WERI-Rb-1 (cell line): ENCODE results near the gene PELI2.

Experiments
- DNase-seq: peaks from one replicate; pipeline ENCODE4 v3.0.0-alpha.2; 2020
- H3K27ac ChIP-seq: fragments of 250-450 bp; sonication (Bioruptor Pico); 2 replicates; pipeline ENCODE4 v1.5.1; 2020; ENCODE audit warnings: mild to moderate bottlenecking, moderate library complexity
- H3K27me3 ChIP-seq: fragments of 250-450 bp; sonication (Bioruptor Pico); 2 replicates; pipeline ENCODE4 v1.5.1; 2021; ENCODE audit warnings: mild to moderate bottlenecking, low read depth, moderate library complexity; ENCODE audit not compliant: insufficient read depth, severe bottlenecking
- H3K36me3 ChIP-seq: fragments of 250-450 bp; sonication (Bioruptor Pico); 2 replicates; pipeline ENCODE4 v1.5.1; 2020; ENCODE audit warnings: mild to moderate bottlenecking, moderate library complexity
- H3K4me3 ChIP-seq: 2 replicates; pipeline ENCODE4 v1.5.1; 2011; ENCODE audit warnings: low read depth, mild to moderate bottlenecking, control low read depth, low read length
- H3K9me3 ChIP-seq: fragments of 250-450 bp; sonication (Bioruptor Pico); 2 replicates; pipeline ENCODE4 v1.5.1; 2021; ENCODE audit warnings: mild to moderate bottlenecking, moderate library complexity; ENCODE audit not compliant: severe bottlenecking
- TF ChIP-seq, protein P1 (sequence below): IDR thresholded peaks from 2 replicates; pipeline ENCODE4 v1.5.1; 2011; ENCODE audit warnings: low read depth, mild to moderate bottlenecking, control low read depth, inconsistent platforms, low read length

PELI2 gene

DNA sequence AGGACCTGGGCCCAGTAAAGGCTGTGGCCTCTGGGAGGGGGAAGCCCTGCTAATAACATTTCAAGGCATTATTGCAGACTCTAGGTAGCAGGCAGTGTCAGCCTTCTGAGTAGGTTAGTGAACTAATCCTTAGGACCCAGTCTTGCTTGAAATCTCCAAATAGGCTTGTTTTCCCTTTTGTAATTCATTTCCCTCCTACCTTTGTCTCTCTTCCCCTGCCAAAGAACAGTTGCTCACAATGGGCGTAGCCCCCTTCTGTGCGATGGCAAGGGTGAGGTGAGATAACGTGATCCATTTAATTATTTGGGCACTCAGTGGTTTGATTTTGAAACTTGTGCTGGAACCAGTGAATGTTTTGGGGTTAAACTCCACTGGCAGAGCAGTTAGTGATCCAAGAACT lies 10.9 kb downstream of the PELI2 start:
- Histone ChIP-seq H3K36me3 (no peaks in the 10 kb centered on the region), H3K27ac (no peak overlapping the region), H3K27me3 (no peaks in the 10 kb centered on the region), H3K4me3 (no peak overlapping the region), H3K9me3 (no peaks in the 10 kb centered on the region)
- TF ChIP-seq, protein P1, sequence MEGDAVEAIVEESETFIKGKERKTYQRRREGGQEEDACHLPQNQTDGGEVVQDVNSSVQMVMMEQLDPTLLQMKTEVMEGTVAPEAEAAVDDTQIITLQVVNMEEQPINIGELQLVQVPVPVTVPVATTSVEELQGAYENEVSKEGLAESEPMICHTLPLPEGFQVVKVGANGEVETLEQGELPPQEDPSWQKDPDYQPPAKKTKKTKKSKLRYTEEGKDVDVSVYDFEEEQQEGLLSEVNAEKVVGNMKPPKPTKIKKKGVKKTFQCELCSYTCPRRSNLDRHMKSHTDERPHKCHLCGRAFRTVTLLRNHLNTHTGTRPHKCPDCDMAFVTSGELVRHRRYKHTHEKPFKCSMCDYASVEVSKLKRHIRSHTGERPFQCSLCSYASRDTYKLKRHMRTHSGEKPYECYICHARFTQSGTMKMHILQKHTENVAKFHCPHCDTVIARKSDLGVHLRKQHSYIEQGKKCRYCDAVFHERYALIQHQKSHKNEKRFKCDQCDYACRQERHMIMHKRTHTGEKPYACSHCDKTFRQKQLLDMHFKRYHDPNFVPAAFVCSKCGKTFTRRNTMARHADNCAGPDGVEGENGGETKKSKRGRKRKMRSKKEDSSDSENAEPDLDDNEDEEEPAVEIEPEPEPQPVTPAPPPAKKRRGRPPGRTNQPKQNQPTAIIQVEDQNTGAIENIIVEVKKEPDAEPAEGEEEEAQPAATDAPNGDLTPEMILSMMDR = no peak
- peak; percentile 27 for DNase-seq

DNA sequence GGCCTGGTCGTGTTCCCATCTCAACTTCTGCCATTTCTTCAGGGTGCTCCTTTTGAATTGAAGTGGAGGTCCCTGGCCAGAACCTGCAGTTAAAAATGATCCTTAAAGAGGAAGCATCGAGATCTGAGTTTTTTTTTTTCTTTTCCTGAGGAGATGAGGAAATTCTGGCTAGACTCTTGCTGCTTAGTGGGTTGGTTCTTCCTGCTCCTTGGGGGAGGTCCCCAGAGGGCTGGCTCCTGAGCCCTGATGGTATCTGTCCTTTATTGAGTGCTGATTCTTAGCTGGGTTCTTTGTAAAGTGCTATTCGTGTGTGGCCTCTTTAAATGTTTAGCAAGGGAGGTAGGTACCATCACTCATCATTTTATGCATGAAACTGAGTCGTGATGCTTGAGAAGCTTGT lies 11.7 kb downstream of the PELI2 start:
- no peaks in the 10 kb centered on the region for H3K9me3 ChIP-seq
- TF ChIP-seq, protein P1 = no peak
- no peaks in the 10 kb centered on the region for H3K27me3 ChIP-seq
- H3K4me3 ChIP-seq = no peak overlapping the region
- no peak overlapping the region for H3K27ac ChIP-seq
- H3K36me3 ChIP-seq = no peaks in the 10 kb centered on the region
- DNase-seq = no peak

DNA sequence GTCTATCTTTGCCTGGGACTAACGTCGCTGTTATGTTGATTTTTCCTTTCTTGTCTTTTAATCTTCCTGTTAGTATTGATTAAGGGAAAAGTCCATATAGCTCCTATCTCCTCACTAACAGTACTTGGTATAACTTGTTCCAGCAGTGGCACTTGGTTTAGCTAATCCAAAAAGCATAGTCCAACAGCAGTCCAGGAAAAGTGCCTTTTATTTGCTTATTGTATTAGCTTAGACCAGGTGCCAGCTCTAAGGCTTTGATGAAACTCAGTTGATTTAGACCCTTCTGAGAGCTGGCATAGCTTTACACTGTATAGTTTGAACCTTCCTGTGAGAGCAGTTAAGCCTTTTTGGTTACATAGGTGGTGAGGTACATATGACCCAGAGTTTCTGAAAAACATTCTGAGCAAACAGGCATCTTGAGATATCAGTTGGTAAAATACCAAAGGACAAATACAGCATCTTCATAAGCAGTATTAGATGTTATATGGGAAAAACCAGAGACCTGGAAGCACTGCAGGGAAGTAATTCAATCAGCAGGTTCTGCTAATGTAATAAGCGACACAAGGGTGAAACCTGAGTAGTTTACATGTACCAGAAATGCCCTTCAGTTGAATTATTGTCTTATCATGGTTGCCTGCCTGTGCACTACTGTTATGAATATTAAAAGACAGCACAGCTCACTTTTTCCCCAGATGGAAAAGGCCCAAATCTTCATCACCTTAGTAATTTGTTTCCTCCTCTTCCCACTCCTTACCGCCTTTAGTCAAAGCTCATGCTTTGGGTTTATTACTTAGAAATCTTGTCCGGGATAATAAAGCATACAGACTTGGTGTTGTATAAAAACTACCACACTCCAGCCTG lies 13.0 kb downstream of the PELI2 start:
- H3K27me3 ChIP-seq = no peaks in the 10 kb centered on the region
- TF ChIP-seq, protein P1 = no peak
- H3K36me3 ChIP-seq = no peaks in the 10 kb centered on the region
- H3K9me3 ChIP-seq = no peaks in the 10 kb centered on the region
- DNase-seq = no peak
- peak overlapping the region; percentile 24 for H3K4me3 ChIP-seq
- peak overlapping the region; percentile 60 for H3K27ac ChIP-seq

DNA sequence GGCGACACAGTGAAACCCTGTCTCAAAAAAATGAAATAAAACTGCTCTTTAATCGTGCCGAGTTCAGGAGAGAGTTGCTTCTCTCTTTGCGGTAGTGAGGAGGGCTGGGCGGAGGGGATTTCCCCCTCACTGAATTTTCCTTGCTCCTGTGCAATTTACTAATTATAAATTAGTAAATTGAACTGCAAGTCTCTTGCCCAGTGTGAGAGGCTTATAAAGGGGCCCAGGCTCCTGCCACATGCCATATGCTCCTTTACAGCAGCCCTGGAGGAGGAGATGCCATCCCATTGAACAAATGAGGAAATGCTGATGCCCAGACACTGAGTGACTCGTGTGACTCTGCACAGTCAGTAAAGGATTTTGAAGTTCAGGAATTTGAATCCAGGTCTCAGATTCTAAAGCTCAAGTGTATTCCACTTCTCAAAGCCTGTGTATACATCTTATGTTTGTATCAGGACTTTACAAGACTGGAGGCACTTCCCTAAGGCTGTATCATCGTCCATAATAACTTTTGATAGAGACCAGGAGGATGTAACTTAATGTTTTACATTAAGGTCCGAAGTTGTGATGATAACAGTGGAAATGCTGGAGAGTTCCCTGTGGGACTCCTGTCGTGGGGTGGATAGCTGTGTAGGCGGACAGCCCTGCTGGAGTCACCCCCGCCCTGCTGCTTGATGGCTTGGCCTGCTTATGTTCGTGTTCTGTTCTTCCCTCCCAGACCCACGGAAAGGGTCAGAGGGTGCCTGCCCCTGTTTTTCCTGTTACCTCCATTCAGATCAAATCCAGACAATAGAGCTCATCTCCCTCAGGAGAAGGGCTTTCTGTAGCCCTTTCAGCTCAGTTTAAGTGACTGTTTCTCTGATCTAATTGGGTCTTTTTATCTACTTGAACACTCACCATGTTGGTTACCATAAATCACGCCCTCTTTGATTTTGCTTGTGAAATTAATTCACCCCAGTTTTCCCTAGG lies 13.9 kb downstream of the PELI2 start:
- DNase-seq = peak; percentile 75
- TF ChIP-seq, protein P1 = no peak
- Histone ChIP-seq H3K9me3 (no peaks in the 10 kb centered on the region), H3K27me3 (no peaks in the 10 kb centered on the region), H3K36me3 (no peaks in the 10 kb centered on the region), H3K4me3 (peak overlapping the region; percentile 24), H3K27ac (peak overlapping the region; percentile 60)

DNA sequence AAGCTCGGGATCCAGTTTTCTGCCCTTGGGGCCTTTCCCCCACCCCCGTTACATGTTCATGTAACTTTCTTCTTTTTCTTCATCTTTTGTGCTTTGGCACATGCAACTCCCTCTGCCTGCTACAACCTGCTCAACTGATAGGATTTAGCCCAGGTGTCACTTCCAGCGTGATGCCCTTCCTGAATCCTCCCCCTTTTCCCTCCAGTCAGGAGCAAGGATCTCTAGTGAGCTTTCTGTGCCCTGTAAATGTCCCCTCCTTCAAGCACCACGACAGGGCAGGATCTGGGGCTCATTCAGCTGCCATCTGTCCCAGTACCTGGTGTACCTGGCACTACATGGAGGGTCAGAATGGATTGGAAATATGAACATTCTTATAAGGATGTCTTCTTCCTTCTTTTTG lies 15.3 kb downstream of the PELI2 start:
- 0 out of 2 replicates have a peak overlapping the region, but pooled peaks have one; percentile 12 for H3K27ac ChIP-seq
- H3K4me3 ChIP-seq = no peak overlapping the region
- H3K9me3 ChIP-seq = no peaks in the 10 kb centered on the region
- no peaks in the 10 kb centered on the region for H3K36me3 ChIP-seq
- TF ChIP-seq, protein P1 = no peak
- peak; percentile 52 for DNase-seq
- H3K27me3 ChIP-seq = no peaks in the 10 kb centered on the region
